B cell (primary cell): ENCODE data around the gene EHHADH. TPM values are rescaled to one million over a fixed set of nuclear protein-coding genes. Genes with fewer than 3 reads are reported as not detected.

Experiments used
- ATAC-seq: fragments of 200-7000 bp; cut with Tn5 transposase; one replicate; pipeline ENCODE4 v1.10.0; 2021; ENCODE audit warnings: low read depth, mild to moderate bottlenecking, moderate number of reproducible peaks, moderate library complexity
- CTCF ChIA-PET: fragments of 350-600 bp; sonication (Branson Sonifier 250); formaldehyde crosslinking; loops from one replicate; lab custom pipeline; 2021; ENCODE audit warnings: antibody characterized with exemption, inconsistent platforms; lab: Charles Lee
- POLR2A ChIA-PET: fragments of 350-600 bp; sonication (Branson Sonifier 250); formaldehyde crosslinking; loops from one replicate; lab custom pipeline; 2021; ENCODE audit warnings: antibody characterized with exemption; lab: Charles Lee
- DNase-seq: peaks from one replicate; pipeline ENCODE4 v3.0.0; 2013
- H2AFZ ChIP-seq: 2 replicates; pipeline ENCODE4 v1.6.1; 2012; ENCODE audit warnings: mild to moderate bottlenecking, low read depth, low read length; ENCODE audit not compliant: insufficient read depth, poor library complexity, severe bottlenecking
- H3K27ac ChIP-seq, 2 donors: 1 replicate in 1 of 2; 2 replicates in 1 of 2; pipeline ENCODE4 v1.5.1; 2012 to 2013; ENCODE audit warnings: low read length in 2 of 2, mild to moderate bottlenecking in 2 of 2, moderate library complexity in 1 of 2
- H3K27me3 ChIP-seq, 4 experiments: fragments of 200-600 bp in 1 of 4; sonication (generic) in 1 of 4; replicated peaks in 1 of 4; 1 replicate in 2 of 4; 2 replicates in 2 of 4; pipeline versions ENCODE4 v1.6.1 to v1.7.0; 2013 to 2016; ENCODE audit warnings: low read length in 3 of 4, mild to moderate bottlenecking in 2 of 4, mixed read lengths in 1 of 4, moderate library complexity in 1 of 4; ENCODE audit not compliant: insufficient read depth in 4 of 4, control insufficient read depth in 3 of 4; ENCODE audit errors: control extremely low read depth in 1 of 4
- H3K36me3 ChIP-seq, 2 experiments: replicated peaks in 1 of 2; 1 replicate in 1 of 2; 2 replicates in 1 of 2; pipeline versions ENCODE4 v1.6.1 to v1.7.1; 2013; ENCODE audit warnings: low read length in 1 of 2; ENCODE audit not compliant: insufficient read depth in 2 of 2, control insufficient read depth in 1 of 2; ENCODE audit errors: control extremely low read depth in 1 of 2, extremely low read depth in 1 of 2
- H3K4me1 ChIP-seq, 2 donors: fragments of 200-600 bp in 1 of 2; sonication (generic) in 1 of 2; 1 replicate in 1 of 2; 2 replicates in 1 of 2; pipeline versions ENCODE4 v1.5.1 to v1.6.1; 2013 to 2017; ENCODE audit warnings: low read length in 2 of 2; ENCODE audit not compliant: control insufficient read depth in 2 of 2, insufficient read depth in 2 of 2
- H3K4me2 ChIP-seq: replicated peaks from 2 replicates; pipeline ENCODE3; 2012; ENCODE audit warnings: mild to moderate bottlenecking, low read depth, low read length; ENCODE audit not compliant: poor library complexity, severe bottlenecking
- H3K4me3 ChIP-seq, 5 experiments: fragments of 200-600 bp in 1 of 5; sonication (generic) in 1 of 5; 1 replicate in 3 of 5; 2 replicates in 2 of 5; pipeline versions ENCODE4 v1.5.1 to v1.7.0; 2011 to 2016; ENCODE audit warnings: low read length in 4 of 5, mild to moderate bottlenecking in 4 of 5, low read depth in 2 of 5, control low read depth in 1 of 5, moderate library complexity in 1 of 5; ENCODE audit not compliant: insufficient read depth in 1 of 5; ENCODE audit errors: control extremely low read depth in 1 of 5, extremely low read depth in 1 of 5
- H3K79me2 ChIP-seq: fragments of 200-600 bp; sonication (generic); one replicate; pipeline ENCODE4 v1.6.0; 2016; ENCODE audit warnings: low read length; ENCODE audit not compliant: control insufficient read depth, insufficient read depth
- H3K9ac ChIP-seq: fragments of 200-600 bp; sonication (generic); 2 replicates; pipeline ENCODE4 v1.6.1; 2017; ENCODE audit warnings: mild to moderate bottlenecking, low read length, moderate library complexity
- H3K9me3 ChIP-seq, 3 donors: one replicate each; pipeline versions ENCODE4 v1.6.1 to v1.7.1; 2013; ENCODE audit warnings: low read length in 2 of 3; ENCODE audit not compliant: control insufficient read depth in 2 of 3, insufficient read depth in 1 of 3; ENCODE audit errors: control extremely low read depth in 1 of 3
- H4K20me1 ChIP-seq: 2 replicates; pipeline ENCODE4 v1.6.0; 2012; ENCODE audit warnings: mild to moderate bottlenecking, low read length; ENCODE audit not compliant: insufficient read depth, control insufficient read depth, poor library complexity, severe bottlenecking
- H3K27ac Mint-ChIP-seq: one replicate; pipeline ENCODE4 v1.8.0; 2021; ENCODE audit warnings: mixed read lengths
- H3K27me3 Mint-ChIP-seq: one replicate; pipeline ENCODE4 v1.8.0; 2021; ENCODE audit warnings: mixed read lengths
- H3K4me1 Mint-ChIP-seq: one replicate; pipeline ENCODE4 v1.8.0; 2021; ENCODE audit warnings: mixed read lengths
- H3K4me3 Mint-ChIP-seq: one replicate; pipeline ENCODE4 v1.8.0; 2021; ENCODE audit warnings: mixed read lengths
- H3K9me3 Mint-ChIP-seq: one replicate; pipeline ENCODE4 v1.8.0; 2022; ENCODE audit warnings: mixed read lengths; ENCODE audit not compliant: insufficient read depth
- EZH2 ChIP-seq: IDR thresholded peaks from 2 replicates; pipeline ENCODE4 v1.6.1; 2012; ENCODE audit warnings: borderline replicate concordance, low read depth, mild to moderate bottlenecking, moderate library complexity, low read length; ENCODE audit not compliant: insufficient read depth, poor library complexity, severe bottlenecking
- WGBS: methylation state at CpG from one replicate; pipeline ENCODE4 v1.1.5; 2013; ENCODE audit warnings: missing lambda C conversion rate; ENCODE audit not compliant: insufficient coverage; 5-methylcytosine and 5-hydroxymethylcytosine counted together
- intact Hi-C: fragments of 100-400 bp; cut with micrococcal nuclease; formaldehyde crosslinking; loops from one replicate; pipeline ENCODE4 v1.10.0; 2022
- polyA plus RNA-seq: library from polyadenylated mRNA; depleted of rRNA; stranded (reverse); fragments of >200 nt; gene quantifications from 2 replicates; pipeline ENCODE4 v1.2.3, GENCODE V29; 2012
- total RNA-seq, 2 donors: library from RNA; stranded (reverse); fragments of 120-200 nt in 1 of 2; gene quantifications; 1 replicate in 1 of 2; 2 replicates in 1 of 2; pipeline versions ENCODE4 v1.2.3 to v1.2.4, GENCODE V29; 2013 to 2022
- TF ChIP-seq, protein P1 (sequence below): fragments of 200-600 bp; IDR thresholded peaks from one replicate; pipeline ENCODE4 v1.8.0; 2022; ENCODE audit warnings: antibody characterized with exemption, mild to moderate bottlenecking

Gene EHHADH
- total and polyA plus RNA-seq, 2 donors (not counting 1 experiment from before 2014, with no cell fraction given) = 0.30 to 1.4 TPM

DNA sequence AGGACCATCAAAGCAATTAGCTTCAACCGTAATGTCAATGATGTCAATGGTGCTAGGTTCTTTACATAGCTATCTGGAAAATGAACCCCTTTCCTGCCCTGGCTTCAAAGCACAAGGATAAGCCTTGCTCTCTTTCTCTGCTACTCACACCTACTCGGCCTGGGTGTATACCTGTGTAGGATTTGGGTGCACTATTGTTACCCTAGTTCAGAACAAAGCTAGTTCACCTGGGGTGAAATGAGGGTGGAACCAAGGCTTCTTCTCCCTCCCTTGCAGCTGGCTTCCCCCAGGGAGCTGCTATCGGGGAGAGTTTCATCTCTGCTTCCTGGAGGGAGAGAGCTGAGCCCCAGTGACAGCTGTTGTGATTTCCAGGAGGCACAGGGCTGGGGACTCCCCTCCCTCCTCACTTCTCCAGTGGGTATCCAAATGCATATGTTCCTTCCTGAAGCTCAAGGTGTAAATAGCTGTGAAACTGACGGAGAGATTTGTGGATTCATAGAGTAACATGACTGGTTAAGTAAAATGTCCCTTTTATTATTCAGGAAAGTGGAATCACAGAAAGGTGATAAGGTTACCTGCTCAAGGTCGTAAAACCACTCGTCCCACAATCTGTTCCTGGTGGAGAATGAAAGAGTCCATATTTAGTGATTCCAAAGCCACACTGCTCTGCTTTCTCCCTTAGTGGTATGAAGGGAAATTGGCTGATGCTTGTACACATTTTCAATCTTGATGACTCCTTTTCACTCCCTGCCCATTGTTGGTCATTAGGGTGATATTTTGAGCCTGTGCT is 89.2 kb downstream of the EHHADH start:
- ChIA-PET POLR2A (no interaction called here), CTCF (interaction anchor here (1.2 kb wide), 1 partner anchor 12 kb away, joined by 4 read pairs; no protein-coding TSS in a partner anchor)
- Histone ChIP-seq H3K9ac (no peak overlapping the region), H2AFZ (no peak overlapping the region), H4K20me1 (no peaks in the 10 kb centered on the region), H3K4me1 (no peaks in the 10 kb centered on the region), H3K27me3 (peaks cover 0 to 3% (median 0%) of the 10 kb centered on the region in 4 experiments), H3K36me3 (no peaks in the 10 kb centered on the region), H3K9me3 (no peaks in the 10 kb centered on the region), H3K79me2 (no peaks in the 10 kb centered on the region), H3K27ac (no peak overlapping the region), H3K4me3 (no peak overlapping the region), H3K4me2 (no peak overlapping the region)
- WGBS = 63% methylated on average over 3 of the region's 6 CpGs
- DNase-seq (no peak), ATAC-seq (no peak)
- no peak overlapping the region for H3K27ac Mint-ChIP-seq
- intact Hi-C loops = no loop called here
- TF ChIP-seq, protein P1, sequence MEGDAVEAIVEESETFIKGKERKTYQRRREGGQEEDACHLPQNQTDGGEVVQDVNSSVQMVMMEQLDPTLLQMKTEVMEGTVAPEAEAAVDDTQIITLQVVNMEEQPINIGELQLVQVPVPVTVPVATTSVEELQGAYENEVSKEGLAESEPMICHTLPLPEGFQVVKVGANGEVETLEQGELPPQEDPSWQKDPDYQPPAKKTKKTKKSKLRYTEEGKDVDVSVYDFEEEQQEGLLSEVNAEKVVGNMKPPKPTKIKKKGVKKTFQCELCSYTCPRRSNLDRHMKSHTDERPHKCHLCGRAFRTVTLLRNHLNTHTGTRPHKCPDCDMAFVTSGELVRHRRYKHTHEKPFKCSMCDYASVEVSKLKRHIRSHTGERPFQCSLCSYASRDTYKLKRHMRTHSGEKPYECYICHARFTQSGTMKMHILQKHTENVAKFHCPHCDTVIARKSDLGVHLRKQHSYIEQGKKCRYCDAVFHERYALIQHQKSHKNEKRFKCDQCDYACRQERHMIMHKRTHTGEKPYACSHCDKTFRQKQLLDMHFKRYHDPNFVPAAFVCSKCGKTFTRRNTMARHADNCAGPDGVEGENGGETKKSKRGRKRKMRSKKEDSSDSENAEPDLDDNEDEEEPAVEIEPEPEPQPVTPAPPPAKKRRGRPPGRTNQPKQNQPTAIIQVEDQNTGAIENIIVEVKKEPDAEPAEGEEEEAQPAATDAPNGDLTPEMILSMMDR = no peak
- TF ChIP-seq EZH2 = no peak
- H3K4me3 Mint-ChIP-seq = no peak overlapping the region
- no peaks in the 10 kb centered on the region for H3K9me3 Mint-ChIP-seq
- H3K4me1 Mint-ChIP-seq = no peaks in the 10 kb centered on the region
- H3K27me3 Mint-ChIP-seq = peaks cover 20% of the 10 kb centered on the region

DNA sequence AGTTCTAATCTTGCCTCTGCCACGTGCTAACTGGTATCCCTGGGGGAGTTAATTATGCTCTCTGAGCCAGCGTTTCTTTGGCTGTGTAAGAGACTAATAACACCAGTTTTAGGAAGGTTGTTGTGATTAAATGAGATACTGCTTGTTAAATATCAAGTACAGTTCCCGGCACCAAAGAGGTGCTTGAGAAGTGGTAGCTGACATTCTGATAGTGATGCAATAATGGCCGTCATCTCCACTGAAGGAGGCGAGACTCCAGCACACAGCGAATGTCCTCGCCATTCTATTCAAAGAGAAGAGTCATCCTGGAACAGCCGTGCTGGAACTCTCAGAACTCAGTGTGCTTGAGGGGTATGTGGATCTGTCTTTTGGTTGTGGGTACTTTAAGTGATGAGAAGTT is 91.2 kb downstream of the EHHADH start:
- Mint-ChIP-seq H3K9me3 (no peaks in the 10 kb centered on the region), H3K4me3 (no peak overlapping the region), H3K4me1 (no peaks in the 10 kb centered on the region), H3K27ac (no peak overlapping the region), H3K27me3 (peaks cover 31% of the 10 kb centered on the region)
- intact Hi-C loops = no loop called here
- TF ChIP-seq, protein P1 = no peak
- no peak for TF ChIP-seq EZH2
- 93% methylated on average over 8 of the region's 8 CpGs for WGBS
- POLR2A ChIA-PET = no interaction called here
- Histone ChIP-seq H3K4me2 (no peak overlapping the region), H3K4me1 (no peaks in the 10 kb centered on the region), H4K20me1 (no peaks in the 10 kb centered on the region), H3K27me3 (peaks cover 0 to 3% (median 0%) of the 10 kb centered on the region in 4 experiments), H3K36me3 (no peaks in the 10 kb centered on the region), H3K9ac (no peak overlapping the region), H3K27ac (no peak overlapping the region), H3K9me3 (no peaks in the 10 kb centered on the region), H2AFZ (no peak overlapping the region), H3K79me2 (no peaks in the 10 kb centered on the region), H3K4me3 (no peak overlapping the region)
- CTCF ChIA-PET = no interaction called here
- ATAC-seq (no peak), DNase-seq (no peak)
